GM12878 (cell line): ENCODE results near the gene NOC2L. TPM values are rescaled to one million over a fixed set of nuclear protein-coding genes. Genes with fewer than 3 reads are reported as not detected.

Source experiments
- ATAC-seq: fragments of 200-7000 bp; cut with Tn5 transposase; 3 replicates; pipeline ENCODE4 v1.9.1; 2020; ENCODE audit warnings: mild to moderate bottlenecking, moderate library complexity
- BruUV-seq: library from RNA; stranded (reverse); fragments of 400-500 nt; replicated peaks from 2 replicates; lab custom pipeline; 2021; lab: Mats Ljungman, UMichigan
- CTCF ChIA-PET: fragments of 300-600 bp; sonication (Branson Sonifier 250); formaldehyde crosslinking; extraction: SDS; loops from one replicate; lab custom pipeline; 2021; ENCODE audit warnings: inconsistent platforms; lab: Yijun Ruan, JAX
- POLR2A ChIA-PET: fragments of 350-600 bp; formaldehyde crosslinking; extraction: SDS; loops from one replicate; lab custom pipeline; 2021; ENCODE audit warnings: inconsistent platforms; lab: Charles Lee
- RAD21 ChIA-PET: fragments of 300-600 bp; sonication (Branson Sonifier 250); formaldehyde crosslinking; loops from one replicate; lab custom pipeline; 2023; ENCODE audit warnings: antibody characterized with exemption; ENCODE audit not compliant: unreplicated experiment; lab: Charles Lee
- SMC1A ChIA-PET: fragments of 300-600 bp; sonication (Branson Sonifier 250); formaldehyde crosslinking; loops from one replicate; lab custom pipeline; 2023; ENCODE audit not compliant: unreplicated experiment, uncharacterized antibody; lab: Charles Lee
- DNase-seq: peaks from one replicate; pipeline ENCODE4 v3.0.0-alpha.2; 2011; ENCODE audit warnings: low read depth, low spot score
- FAIRE-seq: peaks from 3 replicates; lab custom pipeline; 2011; peaks lifted over from hg19 to GRCh38; lab: Jason Lieb, UNC
- H2AFZ ChIP-seq: 2 replicates; pipeline ENCODE4 v1.6.0; 2011; ENCODE audit warnings: low read depth, low read length, control low read depth; ENCODE audit not compliant: control insufficient read depth
- H3K27ac ChIP-seq: 2 replicates; pipeline ENCODE4 v1.5.1; 2011; ENCODE audit warnings: control low read depth; ENCODE audit not compliant: control insufficient read depth, insufficient read depth
- H3K27me3 ChIP-seq, 2 experiments: replicated peaks in 1 of 2; 2 replicates each; pipeline versions ENCODE4 v1.6.0 to v1.6.1; 2011; ENCODE audit warnings: low read length in 1 of 2; ENCODE audit not compliant: control insufficient read depth in 2 of 2, insufficient read depth in 2 of 2
- H3K36me3 ChIP-seq, 2 experiments: 2 replicates each; pipeline ENCODE4 v1.5.1; 2011; ENCODE audit warnings: low read length in 1 of 2; ENCODE audit not compliant: control insufficient read depth in 2 of 2, insufficient read depth in 2 of 2
- H3K4me1 ChIP-seq: 2 replicates; pipeline ENCODE4 v1.6.1; 2011; ENCODE audit warnings: mild to moderate bottlenecking, low read length, moderate library complexity, mixed read lengths; ENCODE audit not compliant: control insufficient read depth, insufficient read depth
- H3K4me2 ChIP-seq: 2 replicates; pipeline ENCODE4 v1.6.0; 2011; ENCODE audit warnings: control low read depth; ENCODE audit not compliant: control insufficient read depth, insufficient read depth
- H3K4me3 ChIP-seq: fragments of 200-600 bp; sonication (generic); 2 replicates; pipeline ENCODE4 v1.5.1; 2016
- H3K79me2 ChIP-seq: 2 replicates; pipeline ENCODE4 v1.6.0; 2011; ENCODE audit warnings: low read length; ENCODE audit not compliant: control insufficient read depth, insufficient read depth
- H3K9ac ChIP-seq: 2 replicates; pipeline ENCODE4 v1.8.0; 2011; ENCODE audit warnings: low read length, control low read depth, mixed read lengths; ENCODE audit not compliant: control insufficient read depth, insufficient read depth
- H3K9me3 ChIP-seq: replicated peaks from 3 replicates; pipeline ENCODE4 v1.5.1; 2011; ENCODE audit warnings: mild to moderate bottlenecking, low read length; ENCODE audit not compliant: control insufficient read depth, insufficient read depth
- H4K20me1 ChIP-seq: 2 replicates; pipeline ENCODE4 v1.6.0; 2011; ENCODE audit not compliant: control insufficient read depth, insufficient read depth
- CBFB ChIP-seq: IDR thresholded peaks from 2 replicates; pipeline ENCODE4 v1.6.1; 2016; ENCODE audit warnings: antibody characterized with exemption, low read depth
- CHD1 ChIP-seq: IDR thresholded peaks from 2 replicates; pipeline ENCODE4 v1.6.1; 2012; ENCODE audit warnings: low read depth, low read length, improper control_type of control experiment
- CTCF ChIP-seq, 3 experiments: IDR thresholded peaks in 2 of 3; conservative IDR thresholded peaks in 1 of 3; 2 replicates each; pipeline ENCODE4 v1.5.1; 2011; ENCODE audit warnings: low read depth in 3 of 3, low read length in 3 of 3, mild to moderate bottlenecking in 3 of 3, control low read depth in 2 of 3, moderate library complexity in 2 of 3, inconsistent platforms in 1 of 3, mixed read lengths in 1 of 3; ENCODE audit not compliant: control insufficient read depth in 2 of 3, insufficient read depth in 1 of 3; ENCODE audit errors: extremely low read depth in 1 of 3
- FOXM1 ChIP-seq: IDR thresholded peaks from 2 replicates; pipeline ENCODE4 v1.6.1; 2012; ENCODE audit warnings: low read depth, mild to moderate bottlenecking, inconsistent platforms, low read length, moderate library complexity
- HDAC2 ChIP-seq: fragments of 200-600 bp; sonication (generic); IDR thresholded peaks from 2 replicates; pipeline ENCODE4 v1.6.1; 2017
- HDGF ChIP-seq: fragments of 450-650 bp; IDR thresholded peaks from 2 replicates; pipeline ENCODE4 v1.6.1; 2016; ENCODE audit warnings: antibody characterized with exemption
- KAT2A ChIP-seq: conservative IDR thresholded peaks from 2 replicates; pipeline ENCODE4 v1.6.1; 2011; ENCODE audit warnings: low read depth, low read length; ENCODE audit not compliant: control insufficient read depth
- SRF ChIP-seq, 2 experiments: IDR thresholded peaks; 2 replicates each; pipeline ENCODE4 v1.6.1; 2011; ENCODE audit warnings: low read depth in 2 of 2, low read length in 2 of 2, mild to moderate bottlenecking in 1 of 2, moderate library complexity in 1 of 2
- TCF12 ChIP-seq: IDR thresholded peaks from 2 replicates; pipeline ENCODE4 v1.6.1; 2011; ENCODE audit warnings: low read depth, mild to moderate bottlenecking, low read length
- WGBS: methylation state at CpG from one replicate; pipeline ENCODE4 v1.1.6; 2016; ENCODE audit warnings: low lambda C conversion rate; ENCODE audit not compliant: insufficient replicate concordance, insufficient coverage; ENCODE audit errors: missing lambda C conversion rate; 5-methylcytosine and 5-hydroxymethylcytosine counted together
- in situ Hi-C: fragments of 300-500 bp; cut with MboI; formaldehyde crosslinking; loops from 9 replicates; pipeline ENCODE4 v1.14.3; 2018; ENCODE audit warnings: mixed read lengths
- intact Hi-C: fragments of 100-400 bp; cut with micrococcal nuclease; formaldehyde crosslinking; loops from one replicate; pipeline ENCODE4 v1.14.2; 2022; ENCODE audit not compliant: unreplicated experiment
- polyA plus RNA-seq, 11 experiments: library from polyadenylated mRNA; depleted of rRNA in 4 of 11; unstranded in 6 of 11; stranded (reverse) in 5 of 11; fragments of >200 nt; fragmentation: Nextera tagmentation in 4 of 11; fragmentation: Illumina TruSeq in 1 of 11; extraction: Ambion mirVana in 4 of 11; extraction: Trizol in 1 of 11; gene quantifications; 1 replicate in 1 of 11; 2 replicates in 10 of 11; pipeline versions ENCODE4 v1.2.1 to v1.2.3, GENCODE V29; 2011 to 2016; ENCODE audit warnings: inconsistent platforms in 2 of 11, missing spikeins in 2 of 11, low read depth in 1 of 11
- total RNA-seq, 4 experiments: library from RNA; depleted of rRNA in 3 of 4; stranded (reverse); fragments of >200 nt in 3 of 4; fragmentation: Illumina TruSeq in 1 of 4; extraction: Trizol in 1 of 4; gene quantifications; 2 replicates each; pipeline versions ENCODE4 v1.2.1 to v1.2.3, GENCODE V29; 2013 to 2021

Gene NOC2L
- total and polyA plus RNA-seq, 10 of the 15 experiments (the other 5 are each of a cell fraction or from before 2014, with no cell fraction given) = 1.3 to 171 (median 64.3) TPM

GRCh38 chr1:985126-985525, 26.1 kb upstream of the NOC2L start (continued):
- TF ChIP-seq CBFB = no peak
- no peak for TF ChIP-seq HDGF

- RAD21 ChIA-PET = interaction anchor here (0.7 to 2.4 kb wide), 15 partner anchors 8 to 307 kb away, joined by 3 to 19 read pairs (median 3); partner anchors contain the start of genes AGRN and ISG15
- CTCF ChIA-PET = interaction anchor here (0.7 to 8.0 kb wide), 18 partner anchors 9 to 387 kb away, joined by 3 to 71 read pairs (median 6); partner anchors contain the start of genes ISG15 and NOC2L
- no peaks in the 10 kb centered on the region for H3K27me3 ChIP-seq
- SMC1A ChIA-PET = interaction anchor here (0.6 to 2.7 kb wide), 11 partner anchors 13 to 307 kb away, joined by 3 to 13 read pairs (median 4); partner anchors contain the start of gene ISG15
- DNase-seq = no peak
- no peak overlapping the region for H3K27ac ChIP-seq
- FAIRE-seq = no peak
- BruUV-seq = no TSS peak
- TF ChIP-seq FOXM1 (no peak), KAT2A (no peak), SRF (IDR thresholded peaks at IDR 0.05; ENCODE audit: low read depth in 2 of 2, low read length in 2 of 2) (no peak), CTCF (IDR thresholded peaks at IDR 0.05 in 2 of 3, conservative IDR thresholded peaks at IDR 0.05 in 1 of 3; ENCODE audit: control insufficient read depth in 2 of 3, extremely low read depth in 1 of 3, insufficient read depth in 1 of 3, low read depth in 3 of 3, low read length in 3 of 3) (no peak), HDAC2 (no peak), CHD1 (no peak), TCF12 (no peak)
- H3K9me3 ChIP-seq = no peaks in the 10 kb centered on the region; the same call in 2 of the 3 replicates
- H4K20me1 ChIP-seq = no peaks in the 10 kb centered on the region
- in situ Hi-C loops = loop anchor here (5.0 kb wide), 1 partner anchor 78 kb away; no protein-coding TSS in a partner anchor
- H3K4me1 ChIP-seq = no peaks in the 10 kb centered on the region
- WGBS = 58% methylated on average over 12 of the region's 12 CpGs
- H2AFZ ChIP-seq = no peak overlapping the region
- POLR2A ChIA-PET = interaction anchor here (0.6 to 1.0 kb wide), 4 partner anchors 11 to 321 kb away, joined by 3 to 7 read pairs (median 3); partner anchors contain the start of gene ISG15
- no peak overlapping the region for H3K9ac ChIP-seq
- H3K79me2 ChIP-seq = no peaks in the 10 kb centered on the region
- H3K36me3 ChIP-seq = no peaks in the 10 kb centered on the region
- H3K4me3 ChIP-seq = no peak overlapping the region
- no peak for ATAC-seq
- H3K4me2 ChIP-seq = no peak overlapping the region
- intact Hi-C loops = loop anchor here (1.0 to 2.0 kb wide), 2 partner anchors 79 to 308 kb away; no protein-coding TSS in a partner anchor
Measured at GRCh38 chr1:984476-984814, 25.4 kb upstream of the NOC2L start.
